ENCODE results near the gene ATP13A3. TPM values are rescaled to one million over a fixed set of nuclear protein-coding genes. Genes with fewer than 3 reads are reported as not detected.
"Not testable (repeated sequence)": the region's sequence is repeated elsewhere in the genome, so short reads cannot be mapped to it uniquely, and the experiment has no call there.

Gene ATP13A3
- total RNA-seq, 1 experiment from 2014 or later: 84.4 TPM

GRCh38 chr3:194500198-194500597 lies 13.4 kb upstream of the ATP13A3 start:
- DNase-seq (ENCODE audit: low spot score): no peak

- not testable (repeated sequence) for DNase-seq (ENCODE audit: low spot score)
Observed at GRCh38 chr3:194499516-194499915, 12.7 kb upstream of the ATP13A3 start.

- DNase-seq (ENCODE audit: low spot score): peak; percentile 89
Observed at GRCh38 chr3:194497799-194498575, 11.2 kb upstream of the ATP13A3 start.

GRCh38 chr3:194496217-194496919 lies 9.6 kb upstream of the ATP13A3 start:
- no peak for DNase-seq (ENCODE audit: low spot score)

GRCh38 chr3:194494951-194495374 lies 8.2 kb upstream of the ATP13A3 start:
- no peak for DNase-seq (ENCODE audit: low spot score)

GRCh38 chr3:194493995-194494927 lies 7.5 kb upstream of the ATP13A3 start:
- peak; percentile 60 for DNase-seq (ENCODE audit: low spot score)

GRCh38 chr3:194492001-194492400 lies 5.2 kb upstream of the ATP13A3 start:
- DNase-seq (ENCODE audit: low spot score): no peak

GRCh38 chr3:194489736-194490612 lies 3.2 kb upstream of the ATP13A3 start:
- no peak for DNase-seq (ENCODE audit: low spot score)

- peak; percentile 55 for DNase-seq (ENCODE audit: low spot score)
Observed at GRCh38 chr3:194488055-194488742, 1.4 kb upstream of the ATP13A3 start.

GRCh38 chr3:194487289-194488054 lies 670 bp upstream of the ATP13A3 start:
- no peak for DNase-seq (ENCODE audit: low spot score)

GRCh38 chr3:194485881-194486539 lies 792 bp downstream of the ATP13A3 start:
- DNase-seq (ENCODE audit: low spot score): peak; percentile 57

GRCh38 chr3:194485468-194485880 lies 1.3 kb downstream of the ATP13A3 start:
- no peak for DNase-seq (ENCODE audit: low spot score)

- no peak for DNase-seq (ENCODE audit: low spot score)
Observed at GRCh38 chr3:194484614-194485013, 2.2 kb downstream of the ATP13A3 start.

- DNase-seq (ENCODE audit: low spot score): no peak
Observed at GRCh38 chr3:194483850-194484249, 3.0 kb downstream of the ATP13A3 start.

- DNase-seq (ENCODE audit: low spot score): not testable (repeated sequence)
Observed at GRCh38 chr3:194482830-194483229, 4.0 kb downstream of the ATP13A3 start.

GRCh38 chr3:194482196-194482593 lies 4.6 kb downstream of the ATP13A3 start:
- peak; percentile 19 for DNase-seq (ENCODE audit: low spot score)

GRCh38 chr3:194481525-194482195 lies 5.1 kb downstream of the ATP13A3 start:
- DNase-seq (ENCODE audit: low spot score): peak; percentile 40

- no peak for DNase-seq (ENCODE audit: low spot score)
Observed at GRCh38 chr3:194481103-194481502, 5.7 kb downstream of the ATP13A3 start.

Data from HT-29 (cell line).